ENCODE measurements around the gene ROR2. TPM values are rescaled to one million over a fixed set of nuclear protein-coding genes. Genes with fewer than 3 reads are reported as not detected.

The ROR2 gene
- total and polyA plus RNA-seq, 9 donors: 2.1 to 9.4 (median 4.6) TPM

DNA sequence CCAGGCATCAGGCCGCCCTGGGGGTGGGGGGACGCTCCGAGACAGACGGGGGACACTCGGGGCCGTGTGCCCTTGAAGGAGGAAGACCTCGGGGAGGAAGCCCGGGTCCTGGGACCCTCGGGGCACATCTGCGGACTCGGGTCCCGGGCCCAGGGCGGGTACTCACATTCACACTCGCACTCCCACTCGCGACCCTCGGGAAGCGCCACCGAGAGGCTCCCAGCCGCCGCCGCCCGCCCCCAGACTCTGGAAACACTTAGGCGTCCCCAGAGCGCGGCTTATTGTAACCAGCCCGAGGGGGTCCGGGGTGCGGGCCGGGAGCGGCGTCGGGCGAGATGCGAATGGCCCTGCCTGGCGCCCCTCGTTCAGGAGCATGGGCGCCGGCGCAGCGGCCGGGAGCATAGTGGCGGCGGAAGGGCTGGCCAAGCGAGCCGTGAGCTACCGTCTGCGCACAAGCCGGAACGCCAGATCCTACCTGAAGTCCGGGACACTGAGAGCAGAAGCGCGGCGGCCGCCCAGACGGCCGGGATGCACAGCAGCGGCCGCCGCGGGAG is 559 bp downstream of the ROR2 start:
- Histone ChIP-seq H3K9me3 (replicated peaks; ENCODE audit: control insufficient read depth, low read depth, low read length) (no peaks in the 10 kb centered on the region), H3K4me3 (ENCODE audit: low read length) (peak overlapping the region; percentile 51), H3K27me3 (ENCODE audit: control insufficient read depth, insufficient read depth, low read length) (peaks cover 66% of the 10 kb centered on the region), H3K4me1 (ENCODE audit: control insufficient read depth, insufficient read depth, low read length) (peaks cover 23% of the 10 kb centered on the region), H3K36me3 (ENCODE audit: control insufficient read depth, insufficient read depth, low read length) (no peaks in the 10 kb centered on the region), H3K27ac (ENCODE audit: low read length) (peak overlapping the region; percentile 47)
- WGBS (ENCODE audit: insufficient coverage): under 1% methylated on average over 61 of the region's 61 CpGs
- DNase-seq: peak; percentile 27

GRCh38 chr9:91948597-91949391 is 1.2 kb downstream of the ROR2 start:
- H3K4me1 ChIP-seq (ENCODE audit: control insufficient read depth, insufficient read depth, low read length): peaks cover 23% of the 10 kb centered on the region
- peak overlapping the region; percentile 51 for H3K4me3 ChIP-seq (ENCODE audit: low read length)
- H3K27me3 ChIP-seq (ENCODE audit: control insufficient read depth, insufficient read depth, low read length): peaks cover 66% of the 10 kb centered on the region
- H3K9me3 ChIP-seq (replicated peaks; ENCODE audit: control insufficient read depth, low read depth, low read length): no peaks in the 10 kb centered on the region
- no peak overlapping the region for H3K27ac ChIP-seq (ENCODE audit: low read length)
- under 1% methylated on average over 45 of the region's 66 CpGs for WGBS (ENCODE audit: insufficient coverage)
- H3K36me3 ChIP-seq (ENCODE audit: control insufficient read depth, insufficient read depth, low read length): no peaks in the 10 kb centered on the region
- peak; percentile 58 for DNase-seq

- H3K36me3 ChIP-seq (ENCODE audit: control insufficient read depth, insufficient read depth, low read length): no peaks in the 10 kb centered on the region
- no peak overlapping the region for H3K27ac ChIP-seq (ENCODE audit: low read length)
- H3K27me3 ChIP-seq (ENCODE audit: control insufficient read depth, insufficient read depth, low read length): peaks cover 65% of the 10 kb centered on the region
- 8% methylated on average over 4 of the region's 12 CpGs for WGBS (ENCODE audit: insufficient coverage)
- peak overlapping the region; percentile 51 for H3K4me3 ChIP-seq (ENCODE audit: low read length)
- peak; percentile 34 for DNase-seq
- no peaks in the 10 kb centered on the region for H3K9me3 ChIP-seq (replicated peaks; ENCODE audit: control insufficient read depth, low read depth, low read length)
- H3K4me1 ChIP-seq (ENCODE audit: control insufficient read depth, insufficient read depth, low read length): peaks cover 23% of the 10 kb centered on the region
Measured at GRCh38 chr9:91948101-91948596, 1.9 kb downstream of the ROR2 start.

GRCh38 chr9:91946653-91947488 is 3.2 kb downstream of the ROR2 start:
- Histone ChIP-seq H3K9me3 (replicated peaks; ENCODE audit: control insufficient read depth, low read depth, low read length) (no peaks in the 10 kb centered on the region), H3K4me1 (ENCODE audit: control insufficient read depth, insufficient read depth, low read length) (peaks cover 23% of the 10 kb centered on the region), H3K27ac (ENCODE audit: low read length) (no peak overlapping the region), H3K4me3 (ENCODE audit: low read length) (no peak overlapping the region), H3K27me3 (ENCODE audit: control insufficient read depth, insufficient read depth, low read length) (peaks cover 59% of the 10 kb centered on the region), H3K36me3 (ENCODE audit: control insufficient read depth, insufficient read depth, low read length) (no peaks in the 10 kb centered on the region)
- 60% methylated on average over 3 of the region's 5 CpGs for WGBS (ENCODE audit: insufficient coverage)
- DNase-seq: no peak

DNA sequence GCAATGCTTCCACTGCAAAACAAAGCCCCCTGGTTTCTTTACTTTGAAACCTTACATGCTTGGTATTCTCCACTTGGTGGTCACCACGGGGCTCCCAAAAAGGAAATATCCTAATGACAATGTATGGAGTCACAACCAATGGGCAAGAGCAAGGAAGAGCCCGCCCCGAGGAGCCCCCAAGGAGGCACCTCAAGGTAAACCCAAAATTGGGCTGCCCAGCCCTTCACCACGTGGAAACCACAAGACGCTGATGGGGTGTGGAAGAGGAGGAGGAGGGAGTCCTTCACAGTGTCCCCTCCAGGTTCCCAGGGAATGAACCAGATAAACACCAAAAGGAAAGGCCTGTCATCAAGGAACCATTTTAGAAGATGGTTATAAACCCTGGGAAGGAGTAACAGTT is 3.8 kb downstream of the ROR2 start:
- no peak overlapping the region for H3K27ac ChIP-seq (ENCODE audit: low read length)
- H3K4me1 ChIP-seq (ENCODE audit: control insufficient read depth, insufficient read depth, low read length): peaks cover 23% of the 10 kb centered on the region
- no peak overlapping the region for H3K4me3 ChIP-seq (ENCODE audit: low read length)
- peaks cover 54% of the 10 kb centered on the region for H3K27me3 ChIP-seq (ENCODE audit: control insufficient read depth, insufficient read depth, low read length)
- H3K9me3 ChIP-seq (replicated peaks; ENCODE audit: control insufficient read depth, low read depth, low read length): no peaks in the 10 kb centered on the region
- 50% methylated on average over 1 of the region's 5 CpGs for WGBS (ENCODE audit: insufficient coverage)
- H3K36me3 ChIP-seq (ENCODE audit: control insufficient read depth, insufficient read depth, low read length): no peaks in the 10 kb centered on the region
- no peak for DNase-seq

GRCh38 chr9:91945277-91946085 is 4.5 kb downstream of the ROR2 start:
- Histone ChIP-seq H3K27ac (ENCODE audit: low read length) (peak overlapping the region; percentile 21), H3K4me1 (ENCODE audit: control insufficient read depth, insufficient read depth, low read length) (peaks cover 22% of the 10 kb centered on the region), H3K27me3 (ENCODE audit: control insufficient read depth, insufficient read depth, low read length) (peaks cover 48% of the 10 kb centered on the region), H3K4me3 (ENCODE audit: low read length) (no peak overlapping the region), H3K36me3 (ENCODE audit: control insufficient read depth, insufficient read depth, low read length) (no peaks in the 10 kb centered on the region), H3K9me3 (replicated peaks; ENCODE audit: control insufficient read depth, low read depth, low read length) (no peaks in the 10 kb centered on the region)
- 17% methylated on average over 2 of the region's 10 CpGs for WGBS (ENCODE audit: insufficient coverage)
- DNase-seq: peak; percentile 90

GRCh38 chr9:91944711-91945110 is 5.3 kb downstream of the ROR2 start:
- peaks cover 18% of the 10 kb centered on the region for H3K4me1 ChIP-seq (ENCODE audit: control insufficient read depth, insufficient read depth, low read length)
- H3K36me3 ChIP-seq (ENCODE audit: control insufficient read depth, insufficient read depth, low read length): no peaks in the 10 kb centered on the region
- no peak overlapping the region for H3K4me3 ChIP-seq (ENCODE audit: low read length)
- H3K9me3 ChIP-seq (replicated peaks; ENCODE audit: control insufficient read depth, low read depth, low read length): no peaks in the 10 kb centered on the region
- DNase-seq: no peak
- H3K27me3 ChIP-seq (ENCODE audit: control insufficient read depth, insufficient read depth, low read length): peaks cover 44% of the 10 kb centered on the region
- no peak overlapping the region for H3K27ac ChIP-seq (ENCODE audit: low read length)
- 90% methylated on average over 3 of the region's 6 CpGs for WGBS (ENCODE audit: insufficient coverage)

DNA sequence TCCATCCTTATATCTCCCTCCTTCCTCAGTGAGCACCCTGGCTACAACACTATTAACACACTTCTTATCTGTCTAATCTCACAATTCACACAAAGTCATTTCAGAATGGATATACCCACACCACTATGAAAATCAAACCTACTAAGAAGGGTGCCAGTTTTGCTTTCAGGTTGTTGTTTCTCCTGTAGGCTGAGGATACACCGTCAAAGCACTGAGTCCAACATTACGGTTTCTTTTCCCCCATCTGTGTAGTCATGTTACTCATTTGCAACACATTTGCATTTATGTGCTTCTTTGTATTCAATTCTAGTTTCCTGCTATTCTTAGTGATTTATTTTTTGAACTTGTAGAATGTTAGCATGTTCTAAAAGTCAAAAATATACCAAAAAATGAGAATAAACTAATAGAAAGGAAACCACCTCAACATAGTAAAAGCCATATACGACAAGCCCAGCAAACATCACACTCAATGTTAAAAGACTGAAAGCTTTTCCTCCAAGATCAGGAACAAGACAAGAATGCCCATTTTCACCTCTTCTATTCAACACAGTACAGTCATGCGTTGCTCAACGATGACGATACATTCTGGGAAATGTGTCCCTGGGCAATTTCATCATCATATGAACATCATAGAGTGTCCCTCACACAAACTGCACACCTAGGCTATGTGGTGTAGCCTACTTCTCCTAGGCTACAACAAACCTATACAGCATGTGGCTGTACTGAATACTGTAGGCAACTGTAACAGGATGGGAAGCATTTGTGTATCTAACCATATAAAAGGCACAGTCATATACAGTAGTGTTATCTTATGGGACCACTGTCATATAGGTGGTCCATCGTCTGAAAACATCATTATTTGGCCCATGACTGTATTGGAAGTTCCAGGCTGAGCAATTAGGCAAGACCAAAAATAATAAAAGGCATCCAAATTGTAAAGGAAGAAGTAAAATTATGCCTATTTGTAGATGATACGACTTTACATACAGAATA is 6.3 kb downstream of the ROR2 start:
- peaks cover 34% of the 10 kb centered on the region for H3K27me3 ChIP-seq (ENCODE audit: control insufficient read depth, insufficient read depth, low read length)
- H3K36me3 ChIP-seq (ENCODE audit: control insufficient read depth, insufficient read depth, low read length): no peaks in the 10 kb centered on the region
- H3K27ac ChIP-seq (ENCODE audit: low read length): no peak overlapping the region
- no peak for DNase-seq
- H3K4me1 ChIP-seq (ENCODE audit: control insufficient read depth, insufficient read depth, low read length): peaks cover 12% of the 10 kb centered on the region
- 83% methylated on average over 3 of the region's 8 CpGs for WGBS (ENCODE audit: insufficient coverage)
- H3K4me3 ChIP-seq (ENCODE audit: low read length): no peak overlapping the region
- H3K9me3 ChIP-seq (replicated peaks; ENCODE audit: control insufficient read depth, low read depth, low read length): no peaks in the 10 kb centered on the region

DNA sequence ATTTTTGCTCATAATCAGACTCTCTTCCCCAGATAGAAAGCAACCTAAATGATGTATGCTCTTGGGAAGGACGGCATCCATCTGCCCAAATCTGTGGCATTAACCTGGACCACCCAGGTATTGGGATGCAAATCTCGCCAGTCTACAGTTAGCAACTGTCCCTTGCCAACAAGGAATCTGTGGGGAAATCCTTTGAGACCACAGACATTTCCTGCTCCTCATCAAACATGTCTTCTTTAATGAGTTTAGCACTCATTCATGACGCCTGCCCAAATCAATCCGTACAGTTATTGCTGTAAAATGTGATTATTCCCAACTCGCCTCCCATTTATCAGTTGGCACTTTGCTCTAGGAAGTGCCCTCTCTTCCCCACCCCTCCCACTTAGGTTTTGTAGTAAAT is 7.8 kb downstream of the ROR2 start:
- WGBS (ENCODE audit: insufficient coverage): 100% methylated on average over 1 of the region's 5 CpGs
- H3K27me3 ChIP-seq (ENCODE audit: control insufficient read depth, insufficient read depth, low read length): peaks cover 23% of the 10 kb centered on the region
- H3K9me3 ChIP-seq (replicated peaks; ENCODE audit: control insufficient read depth, low read depth, low read length): no peaks in the 10 kb centered on the region
- DNase-seq: no peak
- H3K36me3 ChIP-seq (ENCODE audit: control insufficient read depth, insufficient read depth, low read length): no peaks in the 10 kb centered on the region
- no peak overlapping the region for H3K4me3 ChIP-seq (ENCODE audit: low read length)
- no peak overlapping the region for H3K27ac ChIP-seq (ENCODE audit: low read length)
- peaks cover 3% of the 10 kb centered on the region for H3K4me1 ChIP-seq (ENCODE audit: control insufficient read depth, insufficient read depth, low read length)

All from muscle of leg (tissue), 11 donors.